IMR-90 (cell line): ENCODE results near the gene SPATA17. TPM values are rescaled to one million over a fixed set of nuclear protein-coding genes. Genes with fewer than 3 reads are reported as not detected.

Experiments used
- ATAC-seq: fragments of 200-7000 bp; cut with Tn5 transposase; 2 replicates; pipeline ENCODE4 v1.9.1; 2020; ENCODE audit warnings: low read depth, mild to moderate bottlenecking, moderate library complexity
- BruUV-seq: library from RNA; stranded (reverse); fragments of 400-500 nt; replicated peaks from 2 replicates; lab custom pipeline; 2021; lab: Mats Ljungman, UMichigan
- CTCF ChIA-PET: fragments of 300-600 bp; formaldehyde crosslinking; extraction: SDS; loops from one replicate; lab custom pipeline; 2021; ENCODE audit warnings: antibody characterized with exemption; lab: Yijun Ruan, JAX
- POLR2A ChIA-PET: fragments of 300-600 bp; sonication (Branson Sonifier 250); formaldehyde crosslinking; loops from one replicate; lab custom pipeline; 2022; ENCODE audit warnings: antibody characterized with exemption; ENCODE audit not compliant: unreplicated experiment; lab: Charles Lee
- DNase-seq: peaks from one replicate; pipeline ENCODE4 v3.0.0; 2013
- H2AFZ ChIP-seq: replicated peaks from 2 replicates; pipeline ENCODE3; 2013; ENCODE audit warnings: low read length, mild to moderate bottlenecking; ENCODE audit not compliant: poor library complexity
- H2AK5ac ChIP-seq: 2 replicates; pipeline ENCODE4 v1.6.1; 2013; ENCODE audit warnings: low read depth, low read length, inconsistent platforms
- H2AK9ac ChIP-seq: replicated peaks from 2 replicates; pipeline ENCODE3; 2013; ENCODE audit warnings: mild to moderate bottlenecking, low read depth, low read length, moderate library complexity; ENCODE audit not compliant: poor library complexity
- H2BK120ac ChIP-seq: 2 replicates; pipeline ENCODE4 v1.6.1; 2013; ENCODE audit warnings: low read depth, low read length, inconsistent platforms
- H2BK15ac ChIP-seq: 3 replicates; pipeline ENCODE4 v1.6.1; 2013; ENCODE audit warnings: low read depth, low read length, inconsistent platforms
- H2BK20ac ChIP-seq: 2 replicates; pipeline ENCODE4 v1.6.1; 2013; ENCODE audit warnings: low read depth, mild to moderate bottlenecking, inconsistent platforms, low read length, moderate library complexity
- H2BK5ac ChIP-seq: 2 replicates; pipeline ENCODE4 v1.6.1; 2013; ENCODE audit warnings: mild to moderate bottlenecking, low read depth, low read length, inconsistent platforms; ENCODE audit not compliant: poor library complexity, severe bottlenecking
- H3K14ac ChIP-seq: replicated peaks from 2 replicates; pipeline ENCODE4 v1.6.1; 2013; ENCODE audit warnings: low read depth, low read length, inconsistent platforms
- H3K18ac ChIP-seq: 2 replicates; pipeline ENCODE4 v1.6.1; 2013; ENCODE audit warnings: low read depth, low read length, control low read depth
- H3K23ac ChIP-seq: 2 replicates; pipeline ENCODE4 v1.6.1; 2013; ENCODE audit warnings: low read depth, low read length, inconsistent platforms
- H3K27ac ChIP-seq: 2 replicates; pipeline ENCODE4 v1.5.1; 2013; ENCODE audit warnings: mild to moderate bottlenecking, control low read depth, low read length; ENCODE audit not compliant: insufficient read depth
- H3K27me3 ChIP-seq: 2 replicates; pipeline ENCODE4 v1.6.1; 2013; ENCODE audit warnings: low read length; ENCODE audit not compliant: control insufficient read depth, insufficient read depth
- H3K36me3 ChIP-seq: 2 replicates; pipeline ENCODE4 v1.6.1; 2013; ENCODE audit warnings: low read length, mixed read lengths; ENCODE audit not compliant: control insufficient read depth, insufficient read depth
- H3K4ac ChIP-seq: 2 replicates; pipeline ENCODE4 v1.6.1; 2013; ENCODE audit warnings: low read depth, low read length, inconsistent platforms
- H3K4me1 ChIP-seq: 2 replicates; pipeline ENCODE4 v1.6.1; 2013; ENCODE audit warnings: low read length, mixed read lengths; ENCODE audit not compliant: control insufficient read depth, insufficient read depth
- H3K4me2 ChIP-seq: 2 replicates; pipeline ENCODE4 v1.6.1; 2013; ENCODE audit warnings: low read depth, mild to moderate bottlenecking, control low read depth, low read length, moderate library complexity
- H3K4me3 ChIP-seq: 2 replicates; pipeline ENCODE4 v1.5.1; 2013; ENCODE audit warnings: low read depth, mild to moderate bottlenecking, control low read depth, low read length, moderate library complexity; ENCODE audit not compliant: insufficient read depth
- H3K56ac ChIP-seq: 2 replicates; pipeline ENCODE4 v1.6.1; 2013; ENCODE audit warnings: low read length, inconsistent platforms; ENCODE audit not compliant: insufficient read depth; ENCODE audit errors: extremely low read depth
- H3K79me1 ChIP-seq, 2 experiments: 2 replicates each; pipeline ENCODE4 v1.6.1; 2013; ENCODE audit warnings: low read length in 2 of 2, inconsistent platforms in 1 of 2, low read depth in 1 of 2
- H3K9ac ChIP-seq: 2 replicates; pipeline ENCODE4 v1.6.1; 2013; ENCODE audit warnings: low read depth, low read length, control low read depth
- H3K9me1 ChIP-seq: 2 replicates; pipeline ENCODE4 v1.6.1; 2013; ENCODE audit warnings: low read length, inconsistent platforms; ENCODE audit not compliant: insufficient read depth
- H3K9me3 ChIP-seq: 2 replicates; pipeline ENCODE4 v1.6.1; 2013; ENCODE audit warnings: low read length; ENCODE audit not compliant: control insufficient read depth, insufficient read depth
- H4K20me1 ChIP-seq: 2 replicates; pipeline ENCODE4 v1.6.1; 2013; ENCODE audit warnings: low read length, inconsistent platforms; ENCODE audit not compliant: insufficient read depth
- H4K5ac ChIP-seq: 2 replicates; pipeline ENCODE4 v1.6.1; 2013; ENCODE audit warnings: mild to moderate bottlenecking, low read depth, low read length, control low read depth
- H4K8ac ChIP-seq, 2 experiments: 2 replicates each; pipeline ENCODE4 v1.6.1; 2013; ENCODE audit warnings: low read depth in 2 of 2, low read length in 2 of 2, control low read depth in 1 of 2, inconsistent platforms in 1 of 2
- H4K91ac ChIP-seq: 2 replicates; pipeline ENCODE4 v1.6.1; 2013; ENCODE audit warnings: low read depth, low read length, inconsistent platforms; ENCODE audit not compliant: insufficient read depth
- BHLHE40 ChIP-seq: fragments of 150-350 bp; IDR thresholded peaks from 2 replicates; pipeline ENCODE4 v1.6.1; 2016; ENCODE audit warnings: mild to moderate bottlenecking, low read depth, low read length
- CEBPB ChIP-seq: IDR thresholded peaks from 2 replicates; pipeline ENCODE4 v1.6.1; 2012; ENCODE audit warnings: low read depth, low read length, improper control_type of control experiment
- CHD1 ChIP-seq: IDR thresholded peaks from 2 replicates; pipeline ENCODE4 v1.6.1; 2012; ENCODE audit warnings: low read depth, low read length, improper control_type of control experiment
- CTCF ChIP-seq: conservative IDR thresholded peaks from 2 replicates; pipeline ENCODE4 v1.5.1; 2012; ENCODE audit warnings: mild to moderate bottlenecking, low read depth, low read length, improper control_type of control experiment
- ELK1 ChIP-seq: fragments of 150-350 bp; IDR thresholded peaks from 2 replicates; pipeline ENCODE4 v1.6.1; 2016; ENCODE audit warnings: low read depth, mild to moderate bottlenecking, low read length, moderate library complexity, borderline replicate concordance
- FOS ChIP-seq: fragments of 150-350 bp; IDR thresholded peaks from 2 replicates; pipeline ENCODE4 v1.6.1; 2016; ENCODE audit warnings: low read depth, low read length
- MAFK ChIP-seq: IDR thresholded peaks from 2 replicates; pipeline ENCODE4 v1.6.1; 2012; ENCODE audit warnings: low read depth, low read length, improper control_type of control experiment
- MAZ ChIP-seq: IDR thresholded peaks from 2 replicates; pipeline ENCODE4 v1.6.1; 2012; ENCODE audit warnings: low read depth, mild to moderate bottlenecking, low read length, improper control_type of control experiment, moderate library complexity, borderline replicate concordance
- MXI1 ChIP-seq: IDR thresholded peaks from 2 replicates; pipeline ENCODE4 v1.6.1; 2012; ENCODE audit warnings: low read depth, mild to moderate bottlenecking, low read length, moderate library complexity, borderline replicate concordance
- NFE2L2 ChIP-seq: fragments of 150-350 bp; IDR thresholded peaks from 2 replicates; pipeline ENCODE4 v1.6.1; 2016; ENCODE audit warnings: low read depth, mild to moderate bottlenecking, low read length
- POLR2A ChIP-seq: IDR thresholded peaks from 2 replicates; pipeline ENCODE4 v1.6.1; 2012; ENCODE audit warnings: mild to moderate bottlenecking, low read depth, low read length
- RAD21 ChIP-seq: IDR thresholded peaks from 2 replicates; pipeline ENCODE4 v1.6.1; 2012; ENCODE audit warnings: low read length, improper control_type of control experiment
- RCOR1 ChIP-seq: IDR thresholded peaks from 2 replicates; pipeline ENCODE4 v1.6.1; 2012; ENCODE audit warnings: mild to moderate bottlenecking, low read length, improper control_type of control experiment; ENCODE audit not compliant: insufficient replicate concordance
- RFX5 ChIP-seq: IDR thresholded peaks from 2 replicates; pipeline ENCODE4 v1.8.0; 2012; ENCODE audit warnings: low read depth, mild to moderate bottlenecking, low read length, moderate library complexity
- SMC3 ChIP-seq: fragments of 150-350 bp; IDR thresholded peaks from 2 replicates; pipeline ENCODE4 v1.6.1; 2016; ENCODE audit warnings: low read depth, mild to moderate bottlenecking, antibody characterized with exemption, low read length, moderate library complexity
- USF2 ChIP-seq: fragments of 150-350 bp; IDR thresholded peaks from 2 replicates; pipeline ENCODE4 v1.6.1; 2017; ENCODE audit warnings: mild to moderate bottlenecking, antibody characterized with exemption, low read length, low read depth
- WGBS, 2 experiments: methylation state at CpG; one replicate each; pipeline versions ENCODE4 v1.1.5 to v1.1.7; 2013; ENCODE audit warnings: missing lambda C conversion rate in 2 of 2; ENCODE audit not compliant: insufficient read length in 1 of 2; ENCODE audit errors: extremely low coverage in 2 of 2; 5-methylcytosine and 5-hydroxymethylcytosine counted together
- dilution Hi-C: fragments of 300-500 bp; cut with HindIII; formaldehyde crosslinking; loops from one replicate; pipeline ENCODE4 v1.14.3; 2018; ENCODE audit warnings: low sequenced_read_pairs; ENCODE audit not compliant: unreplicated experiment
- in situ Hi-C: fragments of 300-500 bp; cut with MboI; formaldehyde crosslinking; loops from 3 replicates; pipeline ENCODE4 v1.14.3; 2019; ENCODE audit warnings: low sequenced_read_pairs, inconsistent platforms, mixed read lengths
- intact Hi-C: fragments of 100-400 bp; cut with micrococcal nuclease; formaldehyde crosslinking; loops from 2 replicates; pipeline ENCODE4 v1.10.0; 2022
- polyA plus RNA-seq, 3 experiments: library from polyadenylated mRNA; depleted of rRNA; stranded (reverse); fragments of >200 nt; gene quantifications; 2 replicates each; pipeline ENCODE4 v1.2.3, GENCODE V29; 2012; ENCODE audit warnings: low replicate concordance in 1 of 3
- total RNA-seq: library from RNA; depleted of rRNA; stranded (reverse); fragments of >200 nt; gene quantifications from 2 replicates; pipeline ENCODE4 v1.2.3, GENCODE V29; 2012

Gene SPATA17
- total and polyA plus RNA-seq, 2 of the 4 experiments (the other 2 are of a cell fraction), result 0.03 to 0.18 TPM

- no peak overlapping the region for H4K91ac ChIP-seq
- WGBS, 2 experiments, result no CpG with 5 or more reads among the region's 1 CpG
- no peak overlapping the region for H2BK15ac ChIP-seq
- dilution Hi-C loops (no loop called here), in situ Hi-C loops (no loop called here), intact Hi-C loops (no loop called here)
- H3K14ac ChIP-seq, result no peak overlapping the region
- no peak overlapping the region for H3K23ac ChIP-seq
- H3K27me3 ChIP-seq, result no peaks in the 10 kb centered on the region
- H4K20me1 ChIP-seq, result no peaks in the 10 kb centered on the region
- no peak overlapping the region for H4K5ac ChIP-seq
- no peaks in the 10 kb centered on the region for H3K79me1 ChIP-seq
- H3K4me1 ChIP-seq, result no peaks in the 10 kb centered on the region
- H3K27ac ChIP-seq, result no peak overlapping the region
- H2BK20ac ChIP-seq, result no peak overlapping the region
- H3K56ac ChIP-seq, result no peak overlapping the region
- no TSS peak for BruUV-seq
- no peak overlapping the region for H2AFZ ChIP-seq
- no peak for ATAC-seq
- no peaks in the 10 kb centered on the region for H3K9me3 ChIP-seq
- ChIA-PET CTCF (no interaction called here), POLR2A (no interaction called here)
- H4K8ac ChIP-seq, result no peak overlapping the region
- H3K4ac ChIP-seq, result no peak overlapping the region
- no peak overlapping the region for H2AK5ac ChIP-seq
- no peaks in the 10 kb centered on the region for H3K36me3 ChIP-seq
- no peak overlapping the region for H3K9ac ChIP-seq
- no peaks in the 10 kb centered on the region for H3K9me1 ChIP-seq
- no peak overlapping the region for H3K18ac ChIP-seq
- no peak overlapping the region for H3K4me3 ChIP-seq
- no peak for TF ChIP-seq RAD21
- TF ChIP-seq SMC3, result no peak
- no peak for TF ChIP-seq RFX5
- no peak for TF ChIP-seq BHLHE40
- no peak for TF ChIP-seq CHD1
- TF ChIP-seq NFE2L2, result no peak
- TF ChIP-seq RCOR1, result no peak
- no peak for TF ChIP-seq ELK1
- no peak for TF ChIP-seq CEBPB
- TF ChIP-seq FOS, result no peak
- no peak for TF ChIP-seq POLR2A
- TF ChIP-seq CTCF, result no peak
- no peak for TF ChIP-seq MXI1
- no peak for TF ChIP-seq MAFK
- no peak for TF ChIP-seq USF2
- no peak for TF ChIP-seq MAZ
- H2BK5ac ChIP-seq, result no peak overlapping the region
- no peak overlapping the region for H2BK120ac ChIP-seq
- no peak overlapping the region for H2AK9ac ChIP-seq
- H3K4me2 ChIP-seq, result no peak overlapping the region
- DNase-seq, result no peak
These were observed 174.6 kb downstream of the SPATA17 start for GRCh38 chr1:217805792-217806191.
